K562 (cell line): ENCODE measurements around the gene NDRG3. TPM values are rescaled to one million over a fixed set of nuclear protein-coding genes. Genes with fewer than 3 reads are reported as not detected.
A peak's percentile ranks its signal among the peaks of the same experiment; 100 is the strongest.

ENCODE experiments used
- ATAC-seq: fragments of 200-7000 bp; cut with Tn5 transposase; 3 replicates; pipeline ENCODE4 v1.9.1; 2020; ENCODE audit warnings: moderate library complexity
- BruUV-seq: library from RNA; stranded (reverse); fragments of 400-500 nt; replicated peaks from 2 replicates; lab custom pipeline; 2021; lab: Mats Ljungman, UMichigan
- CTCF ChIA-PET: fragments of 300-600 bp; formaldehyde crosslinking; extraction: SDS; loops from one replicate; lab custom pipeline; 2021; ENCODE audit warnings: low intra/inter-chr PET ratio; lab: Yijun Ruan, JAX
- POLR2A ChIA-PET: fragments of 300-600, 350-650 bp; sonication (Branson Sonifier 250); formaldehyde crosslinking; extraction: SDS; loops from one replicate; lab custom pipeline; 2021; ENCODE audit warnings: antibody characterized with exemption, inconsistent platforms; lab: Yijun Ruan, JAX
- DNase-seq, 4 experiments: peaks; one replicate each; pipeline versions ENCODE4 v3.0.0 to v3.0.0-alpha.2; 2011 to 2018; ENCODE audit warnings: low spot score in 3 of 4, mixed read lengths in 3 of 4; ENCODE audit errors: extremely low read depth in 1 of 4
- FAIRE-seq: peaks from 2 replicates; lab custom pipeline; 2011; peaks lifted over from hg19 to GRCh38; lab: Jason Lieb, UNC
- H2AFZ ChIP-seq: 2 replicates; pipeline ENCODE4 v1.6.0; 2011; ENCODE audit warnings: low read depth, low read length, control low read depth, inconsistent platforms
- H3K27ac ChIP-seq: fragments of 200-600 bp; 3 replicates; pipeline ENCODE4 v1.8.0; 2011; ENCODE audit warnings: low read depth, mild to moderate bottlenecking, control low read depth, inconsistent platforms, low read length, moderate library complexity, mixed read lengths; ENCODE audit errors: extremely low read depth
- H3K27me3 ChIP-seq, 2 experiments: fragments of 300-600 bp in 1 of 2; 2 replicates in 1 of 2; 3 replicates in 1 of 2; pipeline versions ENCODE4 v1.6.0 to v1.8.0; 2011; ENCODE audit warnings: inconsistent platforms in 2 of 2, low read length in 2 of 2, mild to moderate bottlenecking in 1 of 2, mixed read lengths in 1 of 2, moderate library complexity in 1 of 2; ENCODE audit not compliant: control insufficient read depth in 2 of 2, insufficient read depth in 2 of 2
- H3K36me3 ChIP-seq: fragments of 300-600 bp; 3 replicates; pipeline ENCODE4 v1.8.0; 2011; ENCODE audit warnings: mild to moderate bottlenecking, low read length, inconsistent platforms; ENCODE audit not compliant: control insufficient read depth, insufficient read depth
- H3K4me1 ChIP-seq, 2 experiments: fragments of 200-600 bp in 1 of 2; replicated peaks in 1 of 2; 2 replicates in 1 of 2; 3 replicates in 1 of 2; pipeline versions ENCODE4 v1.5.1 to v1.8.0; 2011; ENCODE audit warnings: inconsistent platforms in 2 of 2, low read length in 2 of 2, mild to moderate bottlenecking in 1 of 2, mixed read lengths in 1 of 2, moderate library complexity in 1 of 2; ENCODE audit not compliant: control insufficient read depth in 2 of 2, insufficient read depth in 2 of 2
- H3K4me2 ChIP-seq: 2 replicates; pipeline ENCODE4 v1.6.1; 2011; ENCODE audit warnings: low read length, control low read depth, inconsistent platforms, mixed read lengths; ENCODE audit not compliant: insufficient read depth
- H3K4me3 ChIP-seq: fragments of 200-600 bp; sonication (generic), shearing (Covaris generic); 2 replicates; pipeline ENCODE4 v1.5.1; 2016; ENCODE audit warnings: control low read depth, inconsistent platforms
- H3K79me2 ChIP-seq: fragments of 200-600 bp; 3 replicates; pipeline ENCODE4 v1.8.0; 2011; ENCODE audit warnings: low read length, inconsistent platforms; ENCODE audit not compliant: control insufficient read depth, insufficient read depth
- H3K9ac ChIP-seq, 2 experiments: 2 replicates each; pipeline versions ENCODE4 v1.6.0 to v1.6.1; 2011; ENCODE audit warnings: low read depth in 2 of 2, low read length in 2 of 2, control low read depth in 1 of 2, inconsistent platforms in 1 of 2, mild to moderate bottlenecking in 1 of 2, mixed read lengths in 1 of 2; ENCODE audit not compliant: insufficient read depth in 1 of 2
- H3K9me1 ChIP-seq: one replicate; pipeline ENCODE4 v1.6.0; 2011; ENCODE audit warnings: inconsistent platforms, mild to moderate bottlenecking, low read length, moderate library complexity; ENCODE audit not compliant: control insufficient read depth, insufficient read depth
- H3K9me3 ChIP-seq: replicated peaks from 2 replicates; pipeline ENCODE4 v1.5.1; 2011; ENCODE audit warnings: low read depth, low read length, inconsistent platforms; ENCODE audit not compliant: control insufficient read depth, insufficient read depth
- H4K20me1 ChIP-seq: replicated peaks from 2 replicates; pipeline ENCODE4 v1.6.1; 2011; ENCODE audit warnings: low read length, inconsistent platforms, mixed read lengths; ENCODE audit not compliant: control insufficient read depth, insufficient read depth
- CHD2 ChIP-seq: IDR thresholded peaks from 2 replicates; pipeline ENCODE4 v1.6.1; 2011; ENCODE audit warnings: low read depth, low read length
- FOXA1 ChIP-seq: fragments of 450-650 bp; IDR thresholded peaks from 2 replicates; pipeline ENCODE4 v1.6.1; 2016; ENCODE audit warnings: mild to moderate bottlenecking, borderline replicate concordance
- MLLT1 ChIP-seq, 2 experiments: fragments of 450-650 bp; IDR thresholded peaks; 2 replicates each; pipeline ENCODE4 v1.6.1; 2016
- NR3C1 ChIP-seq: sonication (generic); formaldehyde crosslinking; IDR thresholded peaks from 2 replicates; pipeline ENCODE4 v1.8.1; 2022; ENCODE audit warnings: missing genetic modification reagents
- PRMT5 ChIP-seq: sonication (generic); formaldehyde crosslinking; IDR thresholded peaks from 2 replicates; pipeline ENCODE4 v1.5.0; 2020; ENCODE audit warnings: missing genetic modification reagents
- TBL1XR1 ChIP-seq, 2 experiments: IDR thresholded peaks; 2 replicates each; pipeline ENCODE4 v1.6.1; 2012; ENCODE audit warnings: improper control_type of control experiment in 2 of 2, low read length in 2 of 2, mild to moderate bottlenecking in 1 of 2
- ZBTB17 ChIP-seq: fragments of 450-650 bp; formaldehyde crosslinking; IDR thresholded peaks from 2 replicates; pipeline ENCODE4 v1.4.0; 2020; ENCODE audit warnings: mild to moderate bottlenecking
- ZNF3 ChIP-seq: fragments of 250-450 bp; sonication (Bioruptor Pico); IDR thresholded peaks from 2 replicates; pipeline ENCODE4 v1.5.0; 2021; ENCODE audit warnings: mild to moderate bottlenecking, moderate library complexity
- ZNF316 ChIP-seq: fragments of 450-650 bp; IDR thresholded peaks from 2 replicates; pipeline ENCODE4 v1.6.1; 2016
- ZNF75A ChIP-seq: fragments of 450-650 bp; formaldehyde crosslinking; IDR thresholded peaks from 2 replicates; pipeline ENCODE4 v1.4.0; 2020; ENCODE audit warnings: mild to moderate bottlenecking
- WGBS: fragments of 100-300 bp; shearing (Covaris generic); methylation state at CpG from one replicate; pipeline ENCODE4 v1.1.6; 2016; ENCODE audit warnings: low coverage, mixed read lengths; ENCODE audit not compliant: insufficient coverage; ENCODE audit errors: missing lambda C conversion rate; 5-methylcytosine and 5-hydroxymethylcytosine counted together
- in situ Hi-C: fragments of 300-500 bp; cut with MboI; formaldehyde crosslinking; loops from 4 replicates; pipeline ENCODE4 v1.15.0; 2018; ENCODE audit warnings: inconsistent platforms, mixed read lengths
- intact Hi-C: fragments of 100-400 bp; cut with micrococcal nuclease; formaldehyde crosslinking; loops from 2 replicates; pipeline ENCODE4 v1.14.2; 2022
- polyA plus RNA-seq, 8 experiments: library from polyadenylated mRNA; depleted of rRNA in 4 of 8; stranded (reverse) in 5 of 8; unstranded in 3 of 8; fragments of >200 nt; fragmentation: Nextera tagmentation in 2 of 8; fragmentation: Illumina TruSeq in 1 of 8; extraction: Ambion mirVana in 2 of 8; extraction: Trizol in 1 of 8; gene quantifications; 2 replicates each; pipeline versions ENCODE4 v1.2.1 to v1.2.3, GENCODE V29; 2011 to 2014; ENCODE audit warnings: inconsistent platforms in 1 of 8, missing spikeins in 1 of 8
- total RNA-seq, 7 experiments: library from RNA; depleted of rRNA in 6 of 7; stranded (reverse); fragments of >200 nt in 6 of 7; fragmentation: Illumina TruSeq in 2 of 7; extraction: Trizol in 2 of 7; gene quantifications; 2 replicates each; pipeline versions ENCODE4 v1.2.1 to v1.2.3, GENCODE V29; 2011 to 2021; ENCODE audit warnings: low replicate concordance in 1 of 7
- TF ChIP-seq, protein P1 (sequence below): sonication (generic); formaldehyde crosslinking; IDR thresholded peaks from 2 replicates; pipeline ENCODE4 v1.8.1; 2023; ENCODE audit warnings: mild to moderate bottlenecking, missing genetic modification reagents

NDRG3 gene
- total and polyA plus RNA-seq, 9 of the 15 experiments (the other 6 are each of a cell fraction or from before 2014, with no cell fraction given) = 14.6 to 39.4 (median 24.4) TPM

DNA sequence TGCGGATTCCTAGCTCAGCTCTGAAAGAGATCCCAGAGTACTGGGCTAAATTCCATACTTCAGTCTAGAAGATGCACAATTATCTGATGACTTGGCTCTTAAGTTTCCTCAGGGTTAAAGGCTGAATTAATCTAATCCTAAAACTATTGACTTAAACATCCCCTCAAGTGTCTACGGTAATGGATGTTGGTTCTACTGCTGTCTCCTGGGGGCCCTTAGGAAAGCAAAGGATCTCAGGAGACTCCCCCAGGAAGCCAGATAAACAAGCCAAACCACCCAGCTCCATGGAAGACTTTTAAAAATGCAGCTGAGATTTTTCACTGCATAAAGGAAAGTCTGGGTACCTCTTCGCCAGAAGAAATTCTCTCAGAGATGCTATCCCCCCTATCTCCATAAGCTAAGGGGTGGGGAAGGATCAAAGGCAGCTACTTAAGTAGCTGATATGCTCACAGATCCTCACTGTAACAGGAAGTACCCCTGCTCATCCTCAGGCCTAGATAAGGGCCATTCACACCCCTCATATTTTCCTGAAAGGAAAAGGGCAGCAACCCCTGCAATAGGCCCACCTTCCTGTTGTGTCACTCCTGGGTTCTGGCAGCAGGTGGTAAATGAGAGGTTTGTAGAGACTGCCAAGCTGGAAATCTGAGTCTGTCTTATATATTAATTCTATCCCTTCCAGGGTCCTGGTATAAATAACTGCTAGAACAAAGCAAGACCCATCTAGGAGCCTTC is 9.3 kb downstream of the NDRG3 start:
- FAIRE-seq (peak; percentile 52), ATAC-seq (no peak), DNase-seq (no peak)
- Histone ChIP-seq H3K9me3 (no peaks in the 10 kb centered on the region), H3K36me3 (no peaks in the 10 kb centered on the region), H2AFZ (no peak overlapping the region), H3K4me1 (peaks cover 4 to 11% of the 10 kb centered on the region in 2 experiments; a peak in 3 of 5 replicates), H3K27me3 (no peaks in the 10 kb centered on the region), H3K9ac (no peak overlapping the region), H3K4me2 (no peak overlapping the region), H3K9me1 (no peaks in the 10 kb centered on the region), H4K20me1 (no peaks in the 10 kb centered on the region), H3K27ac (no peak overlapping the region), H3K79me2 (no peaks in the 10 kb centered on the region), H3K4me3 (no peak overlapping the region)
- ChIA-PET POLR2A (interaction anchor here (0.6 to 1.8 kb wide), 5 partner anchors 9 to 617 kb away, joined by 3 to 18 read pairs (median 3); partner anchors contain the start of gene NDRG3), CTCF (no interaction called here)
- WGBS = 51% methylated on average over 3 of the region's 3 CpGs
- TF ChIP-seq ZNF316 (peak; percentile 4; the same call in 1 of the 2 replicates), ZNF3 (no peak)
- in situ Hi-C loops = no loop called here
- intact Hi-C loops = no loop called here
- no TSS peak for BruUV-seq

GRCh38 chr20:36732456-36732855 is 13.4 kb downstream of the NDRG3 start:
- Histone ChIP-seq H3K27me3 (no peaks in the 10 kb centered on the region), H3K79me2 (no peaks in the 10 kb centered on the region), H2AFZ (no peak overlapping the region), H4K20me1 (no peaks in the 10 kb centered on the region), H3K4me1 (peaks cover 4 to 11% of the 10 kb centered on the region in 2 experiments; a peak in 3 of 5 replicates), H3K4me3 (no peak overlapping the region), H3K4me2 (no peak overlapping the region), H3K9ac (no peak overlapping the region), H3K9me3 (no peaks in the 10 kb centered on the region), H3K9me1 (no peaks in the 10 kb centered on the region), H3K36me3 (no peaks in the 10 kb centered on the region; the same call in 2 of the 3 replicates), H3K27ac (no peak overlapping the region)
- intact Hi-C loops = no loop called here
- 92% methylated on average over 1 of the region's 1 CpG for WGBS
- no peak for DNase-seq
- POLR2A ChIA-PET = interaction anchor here (0.6 to 3.2 kb wide), 3 partner anchors 10 to 41 kb away, joined by 3 to 17 read pairs (median 9); partner anchors contain the start of genes DSN1 and NDRG3
- no TSS peak for BruUV-seq
- no peak for FAIRE-seq
- CTCF ChIA-PET = no interaction called here
- in situ Hi-C loops = no loop called here
- ATAC-seq = no peak
- TF ChIP-seq MLLT1 (IDR thresholded peaks at IDR 0.05) (no peak), CHD2 (no peak), PRMT5 (CRISPR knock-in tag) (no peak), FOXA1 (no peak), TBL1XR1 (IDR thresholded peaks at IDR 0.05; ENCODE audit: low read length in 2 of 2) (no peak), ZNF75A (CRISPR knock-in tag) (no peak), ZBTB17 (CRISPR knock-in tag) (no peak), NR3C1 (no peak)
- TF ChIP-seq, protein P1, sequence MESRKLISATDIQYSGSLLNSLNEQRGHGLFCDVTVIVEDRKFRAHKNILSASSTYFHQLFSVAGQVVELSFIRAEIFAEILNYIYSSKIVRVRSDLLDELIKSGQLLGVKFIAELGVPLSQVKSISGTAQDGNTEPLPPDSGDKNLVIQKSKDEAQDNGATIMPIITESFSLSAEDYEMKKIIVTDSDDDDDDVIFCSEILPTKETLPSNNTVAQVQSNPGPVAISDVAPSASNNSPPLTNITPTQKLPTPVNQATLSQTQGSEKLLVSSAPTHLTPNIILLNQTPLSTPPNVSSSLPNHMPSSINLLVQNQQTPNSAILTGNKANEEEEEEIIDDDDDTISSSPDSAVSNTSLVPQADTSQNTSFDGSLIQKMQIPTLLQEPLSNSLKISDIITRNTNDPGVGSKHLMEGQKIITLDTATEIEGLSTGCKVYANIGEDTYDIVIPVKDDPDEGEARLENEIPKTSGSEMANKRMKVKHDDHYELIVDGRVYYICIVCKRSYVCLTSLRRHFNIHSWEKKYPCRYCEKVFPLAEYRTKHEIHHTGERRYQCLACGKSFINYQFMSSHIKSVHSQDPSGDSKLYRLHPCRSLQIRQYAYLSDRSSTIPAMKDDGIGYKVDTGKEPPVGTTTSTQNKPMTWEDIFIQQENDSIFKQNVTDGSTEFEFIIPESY (CRISPR knock-in tag) = no peak
